NCI-H345 treated with DMSO at 0.1 percent for 48 hours (cell line): Measurements from ENCODE around the gene GOLGA6A.
"Not testable (repeated sequence)": the region's sequence is repeated elsewhere in the genome, so short reads cannot be mapped to it uniquely, and the experiment has no call there.

Source experiments
- DNase-seq: peaks from one replicate; lab custom pipeline; 2025; ENCODE audit not compliant: unreplicated experiment; lab: John Stamatoyannopoulos, UW

GOLGA6A gene

GRCh38 chr15:74055804-74056203 lies 26.5 kb downstream of the GOLGA6A start:
- DNase-seq, result no peak

- peak; percentile 39 for DNase-seq
Measured at GRCh38 chr15:74053941-74054529, 28.3 kb downstream of the GOLGA6A start.

- DNase-seq, result no peak
Measured at GRCh38 chr15:74053517-74053916, 28.8 kb downstream of the GOLGA6A start.

GRCh38 chr15:74052271-74053260 lies 29.8 kb downstream of the GOLGA6A start:
- not testable (repeated sequence) for DNase-seq

- DNase-seq, result no peak
Measured at GRCh38 chr15:74050556-74051234, 31.7 kb downstream of the GOLGA6A start.

GRCh38 chr15:74050127-74050526 lies 32.2 kb downstream of the GOLGA6A start:
- DNase-seq, result peak; percentile 34

- DNase-seq, result no peak
Measured at GRCh38 chr15:74046275-74046674, 36.1 kb downstream of the GOLGA6A start.

- DNase-seq, result no peak
Measured at GRCh38 chr15:74045636-74046274, 36.6 kb downstream of the GOLGA6A start.

GRCh38 chr15:74045184-74045583 lies 37.2 kb downstream of the GOLGA6A start:
- DNase-seq, result no peak

- no peak for DNase-seq
Measured at GRCh38 chr15:74044267-74045110, 37.9 kb downstream of the GOLGA6A start.

GRCh38 chr15:74043425-74044266 lies 38.7 kb downstream of the GOLGA6A start:
- DNase-seq, result no peak

- no peak for DNase-seq
Measured at GRCh38 chr15:74042603-74043424, 39.5 kb downstream of the GOLGA6A start.

GRCh38 chr15:74041777-74042435 lies 40.4 kb downstream of the GOLGA6A start:
- no peak for DNase-seq

- no peak for DNase-seq
Measured at GRCh38 chr15:74041311-74041756, 41.0 kb downstream of the GOLGA6A start.

GRCh38 chr15:74040109-74040850 lies 42.1 kb downstream of the GOLGA6A start:
- DNase-seq, result no peak

GRCh38 chr15:74039656-74040010 lies 42.7 kb downstream of the GOLGA6A start:
- DNase-seq, result no peak
